Mesendoderm (in vitro differentiated cells): ENCODE results near the gene ERMAP.

Experiments
- DNase-seq: peaks from one replicate; pipeline ENCODE4 v3.0.0; 2013
- H2AK5ac ChIP-seq: 2 replicates; pipeline ENCODE4 v1.6.1; 2013; ENCODE audit warnings: low read length, inconsistent platforms
- H2BK120ac ChIP-seq: 2 replicates; pipeline ENCODE4 v1.6.1; 2013; ENCODE audit warnings: low read depth, mild to moderate bottlenecking, low read length, moderate library complexity, mixed read lengths
- H2BK15ac ChIP-seq: replicated peaks from 2 replicates; pipeline ENCODE4 v1.6.1; 2013; ENCODE audit warnings: low read depth, mild to moderate bottlenecking, moderate library complexity
- H2BK5ac ChIP-seq: 2 replicates; pipeline ENCODE4 v1.6.1; 2013; ENCODE audit warnings: low read length, inconsistent platforms
- H3K18ac ChIP-seq: 2 replicates; pipeline ENCODE4 v1.6.1; 2013; ENCODE audit warnings: mild to moderate bottlenecking, low read length, mixed read lengths
- H3K23ac ChIP-seq: one replicate; pipeline ENCODE4 v1.6.1; 2013; ENCODE audit warnings: low read length
- H3K27ac ChIP-seq: 2 replicates; pipeline ENCODE4 v1.5.1; 2013; ENCODE audit warnings: low read depth, mild to moderate bottlenecking, inconsistent platforms, low read length, moderate library complexity
- H3K27me3 ChIP-seq: 2 replicates; pipeline ENCODE4 v1.6.1; 2013; ENCODE audit warnings: low read length, control low read depth, mild to moderate bottlenecking, inconsistent platforms; ENCODE audit not compliant: insufficient read depth, poor library complexity
- H3K36me3 ChIP-seq: 2 replicates; pipeline ENCODE4 v1.6.1; 2013; ENCODE audit warnings: low read length, inconsistent platforms; ENCODE audit not compliant: control insufficient read depth, insufficient read depth
- H3K4ac ChIP-seq: one replicate; pipeline ENCODE4 v1.6.1; 2013; ENCODE audit warnings: low read depth, mild to moderate bottlenecking, low read length, moderate library complexity
- H3K4me1 ChIP-seq: 2 replicates; pipeline ENCODE4 v1.6.1; 2013; ENCODE audit warnings: low read depth, low read length, inconsistent platforms; ENCODE audit not compliant: control insufficient read depth
- H3K4me2 ChIP-seq: 2 replicates; pipeline ENCODE4 v1.6.1; 2013; ENCODE audit warnings: low read length
- H3K4me3 ChIP-seq: 2 replicates; pipeline ENCODE4 v1.5.1; 2013; ENCODE audit warnings: mild to moderate bottlenecking, low read length
- H3K56ac ChIP-seq: one replicate; pipeline ENCODE4 v1.6.1; 2013; ENCODE audit warnings: low read length
- H3K79me1 ChIP-seq: 2 replicates; pipeline ENCODE4 v1.6.1; 2013; ENCODE audit warnings: low read length, inconsistent platforms
- H3K79me2 ChIP-seq: 2 replicates; pipeline ENCODE4 v1.6.1; 2013; ENCODE audit warnings: mild to moderate bottlenecking, low read length; ENCODE audit not compliant: control insufficient read depth, insufficient read depth
- H3K9ac ChIP-seq: 2 replicates; pipeline ENCODE4 v1.6.1; 2013; ENCODE audit warnings: low read length, inconsistent platforms
- H4K5ac ChIP-seq: one replicate; pipeline ENCODE4 v1.6.1; 2013; ENCODE audit warnings: low read length
- H4K8ac ChIP-seq: one replicate; pipeline ENCODE4 v1.6.1; 2013; ENCODE audit warnings: low read depth, mild to moderate bottlenecking, control low read depth, low read length, moderate library complexity
- WGBS: extraction: QIAGEN DNeasy Blood & Tissue Kit; methylation state at CpG from one replicate; pipeline ENCODE4 v1.1.7; 2013; ENCODE audit warnings: low lambda C conversion rate, missing lambda C conversion rate; ENCODE audit not compliant: insufficient coverage; ENCODE audit errors: extremely low coverage; 5-methylcytosine and 5-hydroxymethylcytosine counted together

The ERMAP gene

DNA sequence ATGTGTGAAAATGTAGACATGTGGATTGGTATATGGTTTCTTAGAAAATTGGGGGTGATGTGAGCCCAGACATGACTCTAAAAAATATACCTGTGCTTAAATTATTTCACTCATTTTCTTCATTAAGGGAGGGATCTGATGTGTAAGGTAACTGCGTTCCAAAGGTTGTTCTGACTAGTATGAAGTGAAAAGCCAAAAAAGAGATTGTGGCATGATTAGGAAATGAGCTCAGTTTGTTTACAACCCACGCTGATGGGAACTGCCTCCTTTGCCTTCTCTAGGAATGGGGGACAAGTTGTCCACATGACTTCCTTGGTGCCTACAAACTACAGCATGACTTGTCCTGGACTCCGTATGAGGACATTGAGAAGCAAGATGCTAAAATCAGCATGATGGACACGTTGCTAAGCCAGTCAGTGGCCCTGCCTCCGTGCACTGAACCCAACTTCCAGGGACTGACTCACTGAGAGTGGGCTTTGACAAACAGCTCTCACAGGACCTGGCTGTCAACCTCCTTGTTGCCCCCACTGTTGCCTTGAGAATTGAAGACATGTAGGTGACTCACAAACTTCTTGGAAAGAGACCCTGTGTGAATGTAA, 41.9 kb upstream of the ERMAP start:
- H3K18ac ChIP-seq, result no peak overlapping the region
- H3K27ac ChIP-seq, result no peak overlapping the region
- peaks cover 1% of the 10 kb centered on the region for H3K79me2 ChIP-seq
- no peak overlapping the region for H2AK5ac ChIP-seq
- no peak overlapping the region for H2BK5ac ChIP-seq
- no peak for DNase-seq
- H3K36me3 ChIP-seq, result peaks cover 6% of the 10 kb centered on the region
- no peak overlapping the region for H3K23ac ChIP-seq
- no peaks in the 10 kb centered on the region for H3K4me1 ChIP-seq
- peaks cover 5% of the 10 kb centered on the region for H3K79me1 ChIP-seq
- H2BK120ac ChIP-seq, result no peak overlapping the region
- no peak overlapping the region for H3K4ac ChIP-seq
- no CpG with 5 or more reads among the region's 5 CpGs for WGBS
- no peak overlapping the region for H3K4me2 ChIP-seq
- no peak overlapping the region for H4K5ac ChIP-seq
- H2BK15ac ChIP-seq, result no peak overlapping the region
- H4K8ac ChIP-seq, result no peak overlapping the region
- no peak overlapping the region for H3K9ac ChIP-seq
- no peak overlapping the region for H3K4me3 ChIP-seq
- no peak overlapping the region for H3K56ac ChIP-seq
- H3K27me3 ChIP-seq, result no peaks in the 10 kb centered on the region

DNA sequence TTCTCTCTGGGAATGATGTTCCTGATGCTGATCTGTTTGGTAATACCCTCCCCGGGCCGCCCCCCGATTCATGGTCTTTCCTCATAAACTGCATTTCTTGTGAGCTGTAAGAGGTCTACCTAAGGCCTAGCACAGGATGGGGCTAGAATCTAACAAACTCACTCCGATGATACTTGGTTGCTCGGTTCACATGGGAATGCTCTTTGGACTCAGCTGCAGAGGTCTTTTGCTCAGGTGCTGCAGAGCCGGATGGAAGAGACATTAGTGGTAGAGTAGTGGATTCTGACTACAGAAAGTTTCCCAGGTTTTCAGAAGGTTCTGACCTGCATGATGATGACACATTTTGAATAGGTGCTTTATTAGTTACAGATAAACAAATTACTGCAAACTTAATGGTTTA, 40.4 kb upstream of the ERMAP start:
- Histone ChIP-seq H4K5ac (no peak overlapping the region), H3K18ac (no peak overlapping the region), H2BK5ac (no peak overlapping the region), H3K36me3 (peaks cover 6% of the 10 kb centered on the region), H2BK15ac (no peak overlapping the region), H3K4ac (no peak overlapping the region), H3K9ac (no peak overlapping the region), H3K4me3 (no peak overlapping the region), H2BK120ac (no peak overlapping the region), H2AK5ac (no peak overlapping the region), H3K79me1 (peaks cover 4% of the 10 kb centered on the region), H3K23ac (no peak overlapping the region), H4K8ac (no peak overlapping the region), H3K4me2 (no peak overlapping the region), H3K56ac (no peak overlapping the region), H3K79me2 (peaks cover 1% of the 10 kb centered on the region), H3K4me1 (no peaks in the 10 kb centered on the region), H3K27ac (no peak overlapping the region), H3K27me3 (no peaks in the 10 kb centered on the region)
- no CpG with 5 or more reads among the region's 6 CpGs for WGBS
- DNase-seq, result no peak

DNA sequence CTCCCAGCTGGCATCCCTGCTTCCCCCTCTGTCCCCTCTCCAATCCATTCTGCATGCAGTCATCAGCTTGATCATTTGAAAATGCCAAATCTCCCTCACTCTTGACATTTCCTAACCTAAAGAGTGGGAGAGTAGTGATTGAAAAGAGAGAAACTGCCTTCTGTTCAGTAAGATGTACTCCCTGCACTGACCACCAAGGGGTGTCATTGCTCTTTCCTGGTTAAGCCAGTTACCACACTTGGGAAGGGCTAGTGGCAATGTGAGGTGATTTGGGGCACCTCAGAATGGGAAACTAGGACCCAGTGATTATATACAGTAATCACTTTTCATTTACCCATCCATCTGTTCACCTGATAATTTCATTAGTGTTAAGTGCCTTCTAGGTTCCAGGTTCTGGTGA, 39.1 kb upstream of the ERMAP start:
- peak; percentile 61 for DNase-seq
- Histone ChIP-seq H4K5ac (no peak overlapping the region), H3K18ac (no peak overlapping the region), H3K23ac (no peak overlapping the region), H3K4me2 (no peak overlapping the region), H2BK5ac (no peak overlapping the region), H3K56ac (no peak overlapping the region), H3K36me3 (peaks cover 6% of the 10 kb centered on the region), H3K4me3 (no peak overlapping the region), H3K4ac (no peak overlapping the region), H3K27ac (no peak overlapping the region), H3K79me2 (no peaks in the 10 kb centered on the region), H2BK120ac (no peak overlapping the region), H3K27me3 (no peaks in the 10 kb centered on the region), H3K79me1 (peaks cover 2% of the 10 kb centered on the region), H2BK15ac (no peak overlapping the region), H3K4me1 (no peaks in the 10 kb centered on the region), H3K9ac (no peak overlapping the region), H2AK5ac (no peak overlapping the region), H4K8ac (no peak overlapping the region)

DNA sequence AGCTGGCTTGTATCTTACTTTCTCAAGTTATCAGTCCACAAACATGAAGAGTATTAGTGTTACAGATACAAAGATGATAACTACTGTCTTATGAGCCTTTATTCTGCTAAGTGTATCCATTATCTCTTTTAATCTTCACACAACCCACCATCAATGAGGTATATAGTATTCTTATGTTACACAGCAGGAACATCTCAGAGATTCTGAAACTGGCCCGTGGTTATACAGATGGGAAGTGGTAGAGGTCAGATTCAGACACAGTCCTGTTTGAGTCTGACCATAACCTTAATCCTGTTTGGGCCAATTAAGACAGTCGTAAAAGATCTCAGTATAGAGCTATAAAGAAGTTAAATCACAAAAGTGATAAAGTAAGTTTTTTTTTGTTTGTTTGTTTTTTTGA, 37.2 kb upstream of the ERMAP start:
- no peak overlapping the region for H3K18ac ChIP-seq
- H3K79me2 ChIP-seq, result no peaks in the 10 kb centered on the region
- no peak overlapping the region for H3K23ac ChIP-seq
- no peak overlapping the region for H2BK5ac ChIP-seq
- H3K4me1 ChIP-seq, result no peaks in the 10 kb centered on the region
- H3K36me3 ChIP-seq, result peaks cover 6% of the 10 kb centered on the region
- no peak overlapping the region for H4K8ac ChIP-seq
- no peaks in the 10 kb centered on the region for H3K79me1 ChIP-seq
- H3K56ac ChIP-seq, result no peak overlapping the region
- H2BK15ac ChIP-seq, result no peak overlapping the region
- H3K27ac ChIP-seq, result no peak overlapping the region
- no peaks in the 10 kb centered on the region for H3K27me3 ChIP-seq
- no peak overlapping the region for H3K4me2 ChIP-seq
- WGBS, result no CpG with 5 or more reads among the region's 2 CpGs
- no peak overlapping the region for H4K5ac ChIP-seq
- no peak overlapping the region for H3K4me3 ChIP-seq
- H2AK5ac ChIP-seq, result no peak overlapping the region
- H3K4ac ChIP-seq, result no peak overlapping the region
- no peak overlapping the region for H2BK120ac ChIP-seq
- no peak overlapping the region for H3K9ac ChIP-seq
- no peak for DNase-seq

DNA sequence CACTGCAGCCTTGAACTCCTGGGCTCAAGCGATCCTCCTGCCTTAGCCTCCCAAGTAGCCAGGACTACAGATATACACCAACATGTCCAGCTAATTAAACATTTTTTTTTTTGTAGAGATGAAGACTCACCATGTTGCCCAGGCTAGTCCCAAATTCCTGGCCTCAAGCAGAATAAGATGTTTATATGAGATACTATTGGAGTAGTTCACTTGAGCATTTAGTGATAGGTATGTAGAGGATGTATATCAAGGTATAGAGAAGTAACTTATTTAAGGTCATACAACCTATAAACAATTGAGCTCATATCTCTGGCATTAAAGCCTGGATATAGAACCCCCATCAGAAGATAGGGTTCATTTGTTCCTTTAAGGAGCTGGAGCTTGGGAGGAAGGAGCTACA, 36.7 kb upstream of the ERMAP start:
- WGBS, result no CpG with 5 or more reads among the region's 1 CpG
- H3K18ac ChIP-seq, result no peak overlapping the region
- H4K5ac ChIP-seq, result no peak overlapping the region
- DNase-seq, result no peak
- no peak overlapping the region for H2BK15ac ChIP-seq
- no peaks in the 10 kb centered on the region for H3K79me2 ChIP-seq
- H3K27ac ChIP-seq, result no peak overlapping the region
- H3K27me3 ChIP-seq, result no peaks in the 10 kb centered on the region
- no peak overlapping the region for H2AK5ac ChIP-seq
- H3K23ac ChIP-seq, result no peak overlapping the region
- no peak overlapping the region for H3K4me3 ChIP-seq
- H3K56ac ChIP-seq, result no peak overlapping the region
- H3K4me2 ChIP-seq, result no peak overlapping the region
- no peaks in the 10 kb centered on the region for H3K4me1 ChIP-seq
- H3K79me1 ChIP-seq, result no peaks in the 10 kb centered on the region
- H2BK120ac ChIP-seq, result no peak overlapping the region
- no peak overlapping the region for H3K9ac ChIP-seq
- peaks cover 3% of the 10 kb centered on the region for H3K36me3 ChIP-seq
- no peak overlapping the region for H3K4ac ChIP-seq
- no peak overlapping the region for H2BK5ac ChIP-seq
- H4K8ac ChIP-seq, result no peak overlapping the region

DNA sequence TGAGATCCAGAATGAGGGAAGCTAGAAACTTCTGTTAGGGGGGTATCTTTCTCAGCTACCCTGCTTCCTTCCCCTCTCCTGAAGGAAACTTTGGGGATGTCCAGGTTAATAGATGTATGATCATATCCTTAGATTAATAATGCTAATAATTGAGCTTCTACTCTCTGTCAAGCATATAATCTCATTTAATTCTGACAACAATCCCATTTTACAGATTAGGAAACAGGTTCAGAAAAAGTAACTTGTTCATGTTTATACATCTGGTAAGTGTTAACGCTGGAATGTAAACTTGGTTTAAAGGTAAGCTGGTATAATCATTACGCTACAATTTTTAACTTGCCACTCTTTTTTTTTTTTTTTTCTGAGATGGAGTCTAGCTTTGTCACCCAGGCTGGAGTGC, 33.8 kb upstream of the ERMAP start:
- no peak overlapping the region for H2AK5ac ChIP-seq
- H3K79me2 ChIP-seq, result no peaks in the 10 kb centered on the region
- H3K4me1 ChIP-seq, result no peaks in the 10 kb centered on the region
- H4K8ac ChIP-seq, result no peak overlapping the region
- no peaks in the 10 kb centered on the region for H3K79me1 ChIP-seq
- no peak overlapping the region for H4K5ac ChIP-seq
- no peak overlapping the region for H3K23ac ChIP-seq
- no peak overlapping the region for H3K27ac ChIP-seq
- H3K4me2 ChIP-seq, result no peak overlapping the region
- no peak overlapping the region for H2BK15ac ChIP-seq
- WGBS, result no CpG with 5 or more reads among the region's 2 CpGs
- no peak overlapping the region for H3K18ac ChIP-seq
- H3K27me3 ChIP-seq, result no peaks in the 10 kb centered on the region
- H3K56ac ChIP-seq, result no peak overlapping the region
- no peak overlapping the region for H3K9ac ChIP-seq
- no peak overlapping the region for H3K4ac ChIP-seq
- H2BK120ac ChIP-seq, result no peak overlapping the region
- H3K4me3 ChIP-seq, result no peak overlapping the region
- H3K36me3 ChIP-seq, result no peaks in the 10 kb centered on the region
- no peak overlapping the region for H2BK5ac ChIP-seq
- no peak for DNase-seq
